GM23338 (cell line): Measurements from ENCODE around the gene MYH4. TPM values are rescaled to one million over a fixed set of nuclear protein-coding genes. Genes with fewer than 3 reads are reported as not detected.

Experiments used
- ATAC-seq: fragments of 200-7000 bp; cut with Tn5 transposase; 3 replicates; pipeline ENCODE4 v1.9.1; 2020
- DNase-seq: peaks from one replicate; pipeline ENCODE4 v3.0.0-alpha.2; 2015; ENCODE audit warnings: low spot score
- H2AFZ ChIP-seq: fragments of 200-600 bp; sonication (generic); 2 replicates; pipeline ENCODE4 v1.8.0; 2016; ENCODE audit warnings: antibody characterized with exemption, mild to moderate bottlenecking, moderate library complexity
- H3F3A ChIP-seq: fragments of 200-600 bp; sonication (generic); replicated peaks from 2 replicates; pipeline ENCODE4 v1.8.0; 2017; ENCODE audit warnings: antibody characterized with exemption, mixed run types, low read depth
- H3K27ac ChIP-seq: fragments of 200-600 bp; sonication (generic); 2 replicates; pipeline ENCODE4 v1.6.1; 2016; ENCODE audit warnings: low read depth
- H3K27me3 ChIP-seq: fragments of 200-600 bp; sonication (generic); 2 replicates; pipeline ENCODE4 v1.8.0; 2016; ENCODE audit warnings: mild to moderate bottlenecking, mixed run types, moderate library complexity; ENCODE audit not compliant: insufficient read depth
- H3K36me3 ChIP-seq: fragments of 200-600 bp; sonication (generic); 2 replicates; pipeline ENCODE4 v1.8.0; 2016; ENCODE audit warnings: mild to moderate bottlenecking; ENCODE audit not compliant: insufficient read depth
- H3K4me1 ChIP-seq: fragments of 200-600 bp; sonication (generic); 2 replicates; pipeline ENCODE4 v1.8.0; 2016; ENCODE audit warnings: mild to moderate bottlenecking, moderate library complexity; ENCODE audit not compliant: insufficient read depth
- H3K4me2 ChIP-seq: fragments of 200-600 bp; sonication (generic); 2 replicates; pipeline ENCODE4 v1.7.1; 2017; ENCODE audit warnings: mixed run types
- H3K4me3 ChIP-seq: fragments of 200-600 bp; sonication (generic); 2 replicates; pipeline ENCODE4 v1.6.1; 2016; ENCODE audit warnings: mixed run types
- H3K79me2 ChIP-seq: fragments of 200-600 bp; sonication (generic); replicated peaks from 2 replicates; pipeline ENCODE4 v1.8.0; 2017; ENCODE audit warnings: mild to moderate bottlenecking; ENCODE audit not compliant: insufficient read depth
- H3K9me2 ChIP-seq: fragments of 200-600 bp; sonication (generic); 2 replicates; pipeline ENCODE4 v1.8.0; 2017; ENCODE audit not compliant: insufficient read depth
- H4K20me1 ChIP-seq: fragments of 200-600 bp; sonication (generic); replicated peaks from 2 replicates; pipeline ENCODE4 v1.8.0; 2017; ENCODE audit warnings: mild to moderate bottlenecking; ENCODE audit not compliant: insufficient read depth
- H3K27ac Mint-ChIP-seq: 2 replicates; pipeline ENCODE4 v1.8.0; 2020; ENCODE audit warnings: inconsistent platforms, mild to moderate bottlenecking, moderate library complexity, mixed read lengths
- H3K27me3 Mint-ChIP-seq: 3 replicates; pipeline ENCODE4 v1.8.0; 2022; ENCODE audit warnings: low read depth, mild to moderate bottlenecking, moderate library complexity, mixed read lengths, inconsistent platforms; ENCODE audit not compliant: insufficient read depth, poor library complexity
- H3K36me3 Mint-ChIP-seq: 3 replicates; pipeline ENCODE4 v1.8.0; 2021; ENCODE audit warnings: low read depth, mild to moderate bottlenecking, inconsistent platforms, moderate library complexity, mixed read lengths
- H3K4me1 Mint-ChIP-seq: 3 replicates; pipeline ENCODE4 v1.8.0; 2020; ENCODE audit warnings: mild to moderate bottlenecking, inconsistent platforms, mixed read lengths
- H3K4me3 Mint-ChIP-seq: 3 replicates; pipeline ENCODE4 v1.8.0; 2021; ENCODE audit warnings: moderate library complexity, mild to moderate bottlenecking, inconsistent platforms, mixed read lengths
- H3K9me3 Mint-ChIP-seq: 3 replicates; pipeline ENCODE4 v1.8.0; 2020; ENCODE audit warnings: moderate library complexity, mild to moderate bottlenecking, inconsistent platforms, mixed read lengths
- CREB1 ChIP-seq: fragments of 250-450 bp; sonication (Bioruptor Pico); IDR thresholded peaks from 2 replicates; pipeline ENCODE4 v1.5.0; 2020; ENCODE audit warnings: low read depth, mild to moderate bottlenecking, moderate library complexity
- EZH2 ChIP-seq: fragments of 200-600 bp; sonication (generic); IDR thresholded peaks from one replicate; pipeline ENCODE4 v1.8.0; 2017; ENCODE audit warnings: antibody characterized with exemption, mild to moderate bottlenecking, low read depth; ENCODE audit not compliant: unreplicated experiment
- EZH2phosphoT487 ChIP-seq: fragments of 200-600 bp; sonication (generic); IDR thresholded peaks from one replicate; pipeline ENCODE4 v1.8.1; 2018; ENCODE audit warnings: antibody characterized with exemption; ENCODE audit not compliant: unreplicated experiment
- JUNB ChIP-seq: IDR thresholded peaks from one replicate; pipeline ENCODE4 v1.6.1; 2016; ENCODE audit warnings: antibody characterized with exemption; ENCODE audit not compliant: unreplicated experiment
- NANOG ChIP-seq: IDR thresholded peaks from 2 replicates; pipeline ENCODE4 v1.6.1; 2016; ENCODE audit warnings: antibody characterized with exemption, borderline replicate concordance
- POLR2AphosphoS5 ChIP-seq: IDR thresholded peaks from 2 replicates; pipeline ENCODE4 v1.6.1; 2016; ENCODE audit warnings: antibody characterized with exemption, low read depth
- STAT1 ChIP-seq: IDR thresholded peaks from one replicate; pipeline ENCODE4 v1.6.1; 2016; ENCODE audit warnings: antibody characterized with exemption; ENCODE audit not compliant: unreplicated experiment
- ZNF114 ChIP-seq: fragments of 250-450 bp; sonication (Bioruptor Pico); IDR thresholded peaks from 2 replicates; pipeline ENCODE4 v1.5.0; 2020; ENCODE audit warnings: mild to moderate bottlenecking, moderate library complexity
- ZNF331 ChIP-seq: fragments of 250-450 bp; sonication (Bioruptor Pico); IDR thresholded peaks from 2 replicates; pipeline ENCODE4 v1.5.0; 2020; ENCODE audit warnings: low read depth, mild to moderate bottlenecking, moderate library complexity
- polyA plus RNA-seq: library from polyadenylated mRNA; unstranded; fragments of >200 nt; fragmentation: Nextera tagmentation; extraction: Ambion mirVana; gene quantifications from 2 replicates; pipeline ENCODE4 v1.2.1, GENCODE V29; 2016
- total RNA-seq: library from RNA; depleted of rRNA; stranded (reverse); fragments of >200 nt; shearing (Covaris generic); gene quantifications from 2 replicates; pipeline ENCODE4 v1.2.3, GENCODE V29; 2014
- TF ChIP-seq, protein P1 (sequence below): fragments of 250-450 bp; sonication (Bioruptor Pico); IDR thresholded peaks from 2 replicates; pipeline ENCODE4 v1.5.0; 2020; ENCODE audit warnings: mild to moderate bottlenecking, moderate library complexity
- TF ChIP-seq, protein P2 (sequence below): IDR thresholded peaks from one replicate; pipeline ENCODE4 v1.6.1; 2018; ENCODE audit warnings: antibody characterized with exemption; ENCODE audit not compliant: unreplicated experiment
- TF ChIP-seq, protein P3 (sequence below), 2 experiments: fragments of 200-600 bp in 1 of 2; sonication (generic) in 1 of 2; conservative IDR thresholded peaks; 2 replicates each; pipeline versions ENCODE4 v1.5.1 to v1.6.1; 2016 to 2017; ENCODE audit warnings: antibody characterized with exemption in 2 of 2, low read depth in 2 of 2, mild to moderate bottlenecking in 2 of 2, moderate library complexity in 1 of 2
- TF ChIP-seq, protein P4 (sequence below): IDR thresholded peaks from 2 replicates; pipeline ENCODE4 v1.6.1; 2016; ENCODE audit warnings: antibody characterized with exemption

The MYH4 gene
- total and polyA plus RNA-seq, 2 experiments from 2014 or later, result not detected

DNA sequence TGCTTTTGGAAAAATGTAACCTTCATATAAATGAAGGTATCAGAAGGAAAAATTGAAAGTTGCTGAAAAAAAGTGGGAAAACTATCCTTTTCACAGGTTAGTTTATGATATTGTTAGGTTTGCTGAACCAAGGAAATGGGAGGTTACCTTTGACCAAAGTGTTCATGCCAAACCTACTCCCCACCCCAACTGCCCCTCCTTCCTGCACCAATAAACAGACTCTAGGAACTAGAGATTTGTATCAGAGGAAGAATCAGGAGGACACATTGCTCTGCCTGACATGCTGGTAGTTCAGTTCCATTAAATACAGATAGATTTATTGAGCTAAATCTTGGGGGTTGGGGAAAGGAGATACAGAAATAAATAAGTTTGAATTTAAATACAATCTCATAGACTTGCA, 65.8 kb downstream of the MYH4 start:
- Histone ChIP-seq H3K4me3 (no peak overlapping the region), H3K36me3 (no peaks in the 10 kb centered on the region), H3K4me1 (no peaks in the 10 kb centered on the region), H3K9me2 (no peaks in the 10 kb centered on the region), H3K27ac (no peak overlapping the region), H3K4me2 (no peak overlapping the region), H2AFZ (0 out of 2 replicates have a peak overlapping the region, but pooled peaks have one; percentile 4), H3K27me3 (no peaks in the 10 kb centered on the region), H4K20me1 (no peaks in the 10 kb centered on the region), H3K79me2 (no peaks in the 10 kb centered on the region), H3F3A (no peaks in the 10 kb centered on the region)
- DNase-seq, result no peak
- Mint-ChIP-seq H3K36me3 (no peaks in the 10 kb centered on the region), H3K27ac (no peak overlapping the region), H3K27me3 (no peaks in the 10 kb centered on the region), H3K9me3 (no peaks in the 10 kb centered on the region), H3K4me3 (no peak overlapping the region), H3K4me1 (no peaks in the 10 kb centered on the region)
- TF ChIP-seq EZH2phosphoT487, result no peak
- TF ChIP-seq, protein P1, sequence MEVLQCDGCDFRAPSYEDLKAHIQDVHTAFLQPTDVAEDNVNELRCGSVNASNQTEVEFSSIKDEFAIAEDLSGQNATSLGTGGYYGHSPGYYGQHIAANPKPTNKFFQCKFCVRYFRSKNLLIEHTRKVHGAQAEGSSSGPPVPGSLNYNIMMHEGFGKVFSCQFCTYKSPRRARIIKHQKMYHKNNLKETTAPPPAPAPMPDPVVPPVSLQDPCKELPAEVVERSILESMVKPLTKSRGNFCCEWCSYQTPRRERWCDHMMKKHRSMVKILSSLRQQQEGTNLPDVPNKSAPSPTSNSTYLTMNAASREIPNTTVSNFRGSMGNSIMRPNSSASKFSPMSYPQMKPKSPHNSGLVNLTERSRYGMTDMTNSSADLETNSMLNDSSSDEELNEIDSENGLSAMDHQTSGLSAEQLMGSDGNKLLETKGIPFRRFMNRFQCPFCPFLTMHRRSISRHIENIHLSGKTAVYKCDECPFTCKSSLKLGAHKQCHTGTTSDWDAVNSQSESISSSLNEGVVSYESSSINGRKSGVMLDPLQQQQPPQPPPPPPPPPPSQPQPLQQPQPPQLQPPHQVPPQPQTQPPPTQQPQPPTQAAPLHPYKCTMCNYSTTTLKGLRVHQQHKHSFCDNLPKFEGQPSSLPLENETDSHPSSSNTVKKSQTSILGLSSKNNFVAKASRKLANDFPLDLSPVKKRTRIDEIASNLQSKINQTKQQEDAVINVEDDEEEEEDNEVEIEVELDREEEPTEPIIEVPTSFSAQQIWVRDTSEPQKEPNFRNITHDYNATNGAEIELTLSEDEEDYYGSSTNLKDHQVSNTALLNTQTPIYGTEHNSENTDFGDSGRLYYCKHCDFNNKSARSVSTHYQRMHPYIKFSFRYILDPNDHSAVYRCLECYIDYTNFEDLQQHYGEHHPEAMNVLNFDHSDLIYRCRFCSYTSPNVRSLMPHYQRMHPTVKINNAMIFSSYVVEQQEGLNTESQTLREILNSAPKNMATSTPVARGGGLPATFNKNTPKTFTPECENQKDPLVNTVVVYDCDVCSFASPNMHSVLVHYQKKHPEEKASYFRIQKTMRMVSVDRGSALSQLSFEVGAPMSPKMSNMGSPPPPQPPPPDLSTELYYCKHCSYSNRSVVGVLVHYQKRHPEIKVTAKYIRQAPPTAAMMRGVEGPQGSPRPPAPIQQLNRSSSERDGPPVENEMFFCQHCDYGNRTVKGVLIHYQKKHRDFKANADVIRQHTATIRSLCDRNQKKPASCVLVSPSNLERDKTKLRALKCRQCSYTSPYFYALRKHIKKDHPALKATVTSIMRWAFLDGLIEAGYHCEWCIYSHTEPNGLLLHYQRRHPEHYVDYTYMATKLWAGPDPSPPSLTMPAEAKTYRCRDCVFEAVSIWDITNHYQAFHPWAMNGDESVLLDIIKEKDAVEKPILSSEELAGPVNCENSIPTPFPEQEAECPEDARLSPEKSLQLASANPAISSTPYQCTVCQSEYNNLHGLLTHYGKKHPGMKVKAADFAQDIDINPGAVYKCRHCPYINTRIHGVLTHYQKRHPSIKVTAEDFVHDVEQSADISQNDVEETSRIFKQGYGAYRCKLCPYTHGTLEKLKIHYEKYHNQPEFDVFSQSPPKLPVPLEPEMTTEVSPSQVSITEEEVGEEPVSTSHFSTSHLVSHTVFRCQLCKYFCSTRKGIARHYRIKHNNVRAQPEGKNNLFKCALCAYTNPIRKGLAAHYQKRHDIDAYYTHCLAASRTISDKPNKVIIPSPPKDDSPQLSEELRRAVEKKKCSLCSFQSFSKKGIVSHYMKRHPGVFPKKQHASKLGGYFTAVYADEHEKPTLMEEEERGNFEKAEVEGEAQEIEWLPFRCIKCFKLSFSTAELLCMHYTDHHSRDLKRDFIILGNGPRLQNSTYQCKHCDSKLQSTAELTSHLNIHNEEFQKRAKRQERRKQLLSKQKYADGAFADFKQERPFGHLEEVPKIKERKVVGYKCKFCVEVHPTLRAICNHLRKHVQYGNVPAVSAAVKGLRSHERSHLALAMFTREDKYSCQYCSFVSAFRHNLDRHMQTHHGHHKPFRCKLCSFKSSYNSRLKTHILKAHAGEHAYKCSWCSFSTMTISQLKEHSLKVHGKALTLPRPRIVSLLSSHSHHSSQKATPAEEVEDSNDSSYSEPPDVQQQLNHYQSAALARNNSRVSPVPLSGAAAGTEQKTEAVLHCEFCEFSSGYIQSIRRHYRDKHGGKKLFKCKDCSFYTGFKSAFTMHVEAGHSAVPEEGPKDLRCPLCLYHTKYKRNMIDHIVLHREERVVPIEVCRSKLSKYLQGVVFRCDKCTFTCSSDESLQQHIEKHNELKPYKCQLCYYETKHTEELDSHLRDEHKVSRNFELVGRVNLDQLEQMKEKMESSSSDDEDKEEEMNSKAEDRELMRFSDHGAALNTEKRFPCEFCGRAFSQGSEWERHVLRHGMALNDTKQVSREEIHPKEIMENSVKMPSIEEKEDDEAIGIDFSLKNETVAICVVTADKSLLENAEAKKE (CRISPR knock-in tag), result no peak
- TF ChIP-seq POLR2AphosphoS5, result no peak
- TF ChIP-seq, protein P2, sequence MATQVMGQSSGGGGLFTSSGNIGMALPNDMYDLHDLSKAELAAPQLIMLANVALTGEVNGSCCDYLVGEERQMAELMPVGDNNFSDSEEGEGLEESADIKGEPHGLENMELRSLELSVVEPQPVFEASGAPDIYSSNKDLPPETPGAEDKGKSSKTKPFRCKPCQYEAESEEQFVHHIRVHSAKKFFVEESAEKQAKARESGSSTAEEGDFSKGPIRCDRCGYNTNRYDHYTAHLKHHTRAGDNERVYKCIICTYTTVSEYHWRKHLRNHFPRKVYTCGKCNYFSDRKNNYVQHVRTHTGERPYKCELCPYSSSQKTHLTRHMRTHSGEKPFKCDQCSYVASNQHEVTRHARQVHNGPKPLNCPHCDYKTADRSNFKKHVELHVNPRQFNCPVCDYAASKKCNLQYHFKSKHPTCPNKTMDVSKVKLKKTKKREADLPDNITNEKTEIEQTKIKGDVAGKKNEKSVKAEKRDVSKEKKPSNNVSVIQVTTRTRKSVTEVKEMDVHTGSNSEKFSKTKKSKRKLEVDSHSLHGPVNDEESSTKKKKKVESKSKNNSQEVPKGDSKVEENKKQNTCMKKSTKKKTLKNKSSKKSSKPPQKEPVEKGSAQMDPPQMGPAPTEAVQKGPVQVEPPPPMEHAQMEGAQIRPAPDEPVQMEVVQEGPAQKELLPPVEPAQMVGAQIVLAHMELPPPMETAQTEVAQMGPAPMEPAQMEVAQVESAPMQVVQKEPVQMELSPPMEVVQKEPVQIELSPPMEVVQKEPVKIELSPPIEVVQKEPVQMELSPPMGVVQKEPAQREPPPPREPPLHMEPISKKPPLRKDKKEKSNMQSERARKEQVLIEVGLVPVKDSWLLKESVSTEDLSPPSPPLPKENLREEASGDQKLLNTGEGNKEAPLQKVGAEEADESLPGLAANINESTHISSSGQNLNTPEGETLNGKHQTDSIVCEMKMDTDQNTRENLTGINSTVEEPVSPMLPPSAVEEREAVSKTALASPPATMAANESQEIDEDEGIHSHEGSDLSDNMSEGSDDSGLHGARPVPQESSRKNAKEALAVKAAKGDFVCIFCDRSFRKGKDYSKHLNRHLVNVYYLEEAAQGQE, result no peak
- TF ChIP-seq, protein P3, sequence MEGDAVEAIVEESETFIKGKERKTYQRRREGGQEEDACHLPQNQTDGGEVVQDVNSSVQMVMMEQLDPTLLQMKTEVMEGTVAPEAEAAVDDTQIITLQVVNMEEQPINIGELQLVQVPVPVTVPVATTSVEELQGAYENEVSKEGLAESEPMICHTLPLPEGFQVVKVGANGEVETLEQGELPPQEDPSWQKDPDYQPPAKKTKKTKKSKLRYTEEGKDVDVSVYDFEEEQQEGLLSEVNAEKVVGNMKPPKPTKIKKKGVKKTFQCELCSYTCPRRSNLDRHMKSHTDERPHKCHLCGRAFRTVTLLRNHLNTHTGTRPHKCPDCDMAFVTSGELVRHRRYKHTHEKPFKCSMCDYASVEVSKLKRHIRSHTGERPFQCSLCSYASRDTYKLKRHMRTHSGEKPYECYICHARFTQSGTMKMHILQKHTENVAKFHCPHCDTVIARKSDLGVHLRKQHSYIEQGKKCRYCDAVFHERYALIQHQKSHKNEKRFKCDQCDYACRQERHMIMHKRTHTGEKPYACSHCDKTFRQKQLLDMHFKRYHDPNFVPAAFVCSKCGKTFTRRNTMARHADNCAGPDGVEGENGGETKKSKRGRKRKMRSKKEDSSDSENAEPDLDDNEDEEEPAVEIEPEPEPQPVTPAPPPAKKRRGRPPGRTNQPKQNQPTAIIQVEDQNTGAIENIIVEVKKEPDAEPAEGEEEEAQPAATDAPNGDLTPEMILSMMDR (conservative IDR thresholded peaks at IDR 0.05; ENCODE audit: low read depth in 2 of 2), result no peak
- no peak for TF ChIP-seq STAT1
- TF ChIP-seq ZNF114 (CRISPR knock-in tag), result no peak
- TF ChIP-seq, protein P4, sequence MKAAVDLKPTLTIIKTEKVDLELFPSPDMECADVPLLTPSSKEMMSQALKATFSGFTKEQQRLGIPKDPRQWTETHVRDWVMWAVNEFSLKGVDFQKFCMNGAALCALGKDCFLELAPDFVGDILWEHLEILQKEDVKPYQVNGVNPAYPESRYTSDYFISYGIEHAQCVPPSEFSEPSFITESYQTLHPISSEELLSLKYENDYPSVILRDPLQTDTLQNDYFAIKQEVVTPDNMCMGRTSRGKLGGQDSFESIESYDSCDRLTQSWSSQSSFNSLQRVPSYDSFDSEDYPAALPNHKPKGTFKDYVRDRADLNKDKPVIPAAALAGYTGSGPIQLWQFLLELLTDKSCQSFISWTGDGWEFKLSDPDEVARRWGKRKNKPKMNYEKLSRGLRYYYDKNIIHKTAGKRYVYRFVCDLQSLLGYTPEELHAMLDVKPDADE, result no peak
- no peak for TF ChIP-seq CREB1 (CRISPR knock-in tag)
- no peak for TF ChIP-seq JUNB
- no peak for TF ChIP-seq ZNF331 (CRISPR knock-in tag)
- TF ChIP-seq NANOG, result no peak
- no peak for TF ChIP-seq EZH2
- ATAC-seq, result no peak
